ENCODE data around the gene SUSD4.

DNA sequence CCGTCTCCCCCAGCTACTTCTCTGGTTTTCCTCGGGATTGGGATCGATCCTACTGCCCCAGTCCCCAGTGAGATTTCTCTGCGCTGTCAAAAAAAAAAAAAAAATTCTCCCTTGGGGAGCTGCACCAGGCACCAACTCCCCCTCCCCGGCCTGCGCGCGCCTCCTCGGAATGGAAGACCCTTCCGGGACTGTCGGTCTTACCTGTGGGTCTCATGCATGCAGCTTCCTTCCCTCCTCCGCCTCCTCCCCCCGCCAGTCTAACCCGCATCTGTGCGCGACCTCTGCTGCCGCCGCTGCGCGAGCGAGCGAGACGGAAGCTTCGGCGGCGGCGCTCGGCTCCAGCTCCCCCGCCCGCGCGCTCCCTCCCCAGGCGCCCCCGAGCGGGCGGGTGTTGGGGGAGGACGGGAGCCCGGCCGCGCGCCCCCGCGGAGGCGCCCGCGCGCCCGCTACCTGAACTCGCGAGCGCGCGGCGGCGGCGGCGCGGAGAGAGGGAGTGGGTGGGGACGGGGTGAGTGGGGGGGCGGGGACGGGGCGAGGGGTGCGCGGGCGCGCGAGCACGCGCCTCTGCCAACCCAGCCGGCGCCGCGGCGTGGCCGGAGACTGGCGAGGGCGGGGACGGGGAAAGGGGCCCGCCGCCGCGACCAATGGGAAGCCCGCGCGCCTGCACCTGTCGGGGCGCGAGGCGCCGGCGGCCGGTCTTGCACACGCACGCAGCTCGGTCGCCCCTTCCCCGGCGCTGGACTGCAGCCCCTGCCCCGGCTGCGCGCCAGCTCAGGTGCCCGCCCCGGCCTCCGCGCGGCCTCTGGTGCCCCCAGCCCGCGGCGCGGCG, at the start of gene SUSD4:
- no peak for TF ChIP-seq CTCF (IDR thresholded peaks at IDR 0.05; ENCODE audit: low read length)
- no peak for TF ChIP-seq EZH2 (IDR thresholded peaks at IDR 0.05; ENCODE audit: borderline replicate concordance, low read length)

Measured in OCI-LY1 (cell line).